HG03469 (cell line): ENCODE results near the gene TGM6.
A peak's percentile ranks its signal among the peaks of the same experiment; 100 is the strongest.

Experiments
- ATAC-seq: cut with Tn5 transposase; IDR thresholded peaks from one replicate; pipeline ENCODE4 v1.9.1; 2021; ENCODE audit warnings: mild to moderate bottlenecking, moderate library complexity, moderate number of reproducible peaks; ENCODE audit not compliant: unreplicated experiment

The TGM6 gene

DNA sequence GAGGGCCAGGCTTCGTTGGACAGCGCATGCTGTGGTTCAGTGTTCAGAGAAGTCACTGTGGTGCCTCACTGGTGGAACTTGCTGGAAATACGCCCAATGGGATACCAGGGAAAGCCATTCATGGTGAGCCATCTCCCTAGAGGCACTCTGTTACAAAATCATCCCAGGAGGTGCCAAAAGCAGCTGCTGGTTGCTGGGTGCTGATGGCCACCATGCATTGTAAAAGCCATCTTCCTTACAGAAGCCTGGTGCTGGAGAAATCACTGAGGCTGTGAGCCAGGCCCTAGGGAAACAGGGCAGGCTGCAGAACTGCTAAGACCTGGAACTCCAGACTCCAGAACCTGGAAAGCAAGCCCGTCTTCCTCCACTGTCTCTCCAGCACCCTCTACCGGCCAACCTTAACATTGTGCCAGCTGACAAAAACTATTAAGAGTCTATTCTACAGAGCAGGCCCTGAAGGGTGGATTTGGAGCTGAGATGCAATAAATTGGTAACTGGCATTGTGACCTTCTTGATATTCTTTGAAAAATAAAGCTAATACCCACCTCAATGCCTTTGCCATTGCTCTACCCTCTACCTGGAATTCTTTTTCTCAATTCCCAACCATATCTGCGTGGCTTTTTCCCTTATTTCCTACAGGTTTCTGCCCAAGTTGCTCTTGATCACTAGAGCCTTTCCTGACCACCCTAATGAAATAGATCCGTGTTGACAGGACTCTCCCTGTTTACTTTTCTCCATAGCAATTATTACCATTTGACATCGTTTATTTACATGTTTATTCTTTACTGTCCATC is 71.4 kb downstream of the TGM6 start:
- no peak for ATAC-seq

DNA sequence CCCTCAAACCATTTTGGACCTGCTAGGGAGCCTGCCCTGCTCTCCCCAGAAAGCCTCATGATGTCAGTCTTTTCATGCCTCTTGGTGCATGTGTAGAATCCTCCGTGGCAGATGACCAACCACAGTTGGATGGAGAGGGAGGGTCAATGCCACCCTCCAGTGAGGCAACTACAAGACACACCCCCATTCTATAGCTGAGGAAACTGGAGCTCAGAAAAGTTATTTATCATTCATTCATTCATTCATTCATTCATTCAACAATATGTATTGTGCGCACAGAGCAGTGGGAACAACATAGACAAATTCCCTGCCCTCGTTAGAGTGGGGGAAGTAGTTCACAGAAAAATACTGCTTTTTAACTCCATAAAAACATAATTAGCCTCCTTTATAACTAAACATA is 73.1 kb downstream of the TGM6 start:
- ATAC-seq = no peak

DNA sequence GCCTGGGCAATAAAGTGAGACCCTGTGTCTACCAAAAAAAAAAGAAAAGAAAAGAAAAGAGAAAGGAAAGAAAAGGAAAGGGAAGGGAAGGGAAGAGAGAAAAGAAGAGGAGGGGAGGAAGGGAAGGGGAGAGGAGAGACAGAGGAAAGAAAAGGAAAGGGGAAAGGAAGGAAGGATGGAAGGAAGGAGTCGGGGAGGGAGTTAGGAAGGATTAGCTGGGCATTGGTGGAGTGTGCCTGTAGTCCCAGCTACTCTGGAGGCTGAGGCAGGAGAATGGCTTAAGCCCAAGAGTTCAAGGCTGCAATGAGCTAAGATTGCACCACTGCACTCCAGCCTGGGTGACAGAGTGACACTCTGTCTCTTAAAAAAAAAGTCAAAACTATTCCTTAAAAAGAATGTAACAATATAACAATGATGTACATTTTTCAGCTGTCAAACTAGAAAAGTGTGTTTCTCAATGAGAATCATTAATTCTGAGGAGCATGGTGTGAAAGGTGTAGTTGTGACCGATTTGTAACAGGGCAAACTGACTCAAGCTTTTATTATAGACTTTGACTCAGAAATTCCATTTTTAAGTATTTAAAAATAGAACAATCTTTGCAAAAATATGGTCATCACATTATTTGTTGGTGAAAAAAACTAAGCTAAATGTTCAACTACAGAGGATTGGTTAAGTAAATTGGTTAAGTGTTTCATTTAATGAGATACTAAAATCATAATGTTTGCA is 75.2 kb downstream of the TGM6 start:
- no peak for ATAC-seq

DNA sequence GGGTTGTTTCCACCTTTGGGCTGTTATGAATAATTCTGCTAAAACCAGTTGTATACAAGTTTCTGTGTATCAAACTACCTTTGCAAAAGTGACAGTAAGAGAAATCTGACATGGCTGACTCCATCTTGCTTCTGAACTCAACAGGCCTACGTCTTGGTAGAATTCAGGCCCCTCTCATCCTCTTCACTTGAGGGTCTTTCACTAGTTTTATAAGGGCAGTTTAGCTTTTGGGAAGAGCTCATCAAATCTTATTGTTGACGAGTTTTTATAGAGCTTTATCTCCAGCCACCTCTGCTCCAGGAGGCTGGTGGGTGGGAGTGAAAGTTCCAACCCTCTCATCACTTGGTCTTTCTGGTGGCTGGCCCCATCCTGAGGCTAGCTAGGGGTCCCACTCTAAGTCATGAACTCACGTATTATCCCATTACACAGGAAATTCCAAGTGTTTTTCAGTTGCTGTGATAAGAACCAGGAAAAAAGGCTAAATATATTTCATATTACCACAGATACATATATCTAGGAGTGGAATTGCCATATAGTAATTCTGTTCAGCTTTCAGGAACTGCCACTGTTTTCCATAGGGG is 78.3 kb downstream of the TGM6 start:
- no peak for ATAC-seq

DNA sequence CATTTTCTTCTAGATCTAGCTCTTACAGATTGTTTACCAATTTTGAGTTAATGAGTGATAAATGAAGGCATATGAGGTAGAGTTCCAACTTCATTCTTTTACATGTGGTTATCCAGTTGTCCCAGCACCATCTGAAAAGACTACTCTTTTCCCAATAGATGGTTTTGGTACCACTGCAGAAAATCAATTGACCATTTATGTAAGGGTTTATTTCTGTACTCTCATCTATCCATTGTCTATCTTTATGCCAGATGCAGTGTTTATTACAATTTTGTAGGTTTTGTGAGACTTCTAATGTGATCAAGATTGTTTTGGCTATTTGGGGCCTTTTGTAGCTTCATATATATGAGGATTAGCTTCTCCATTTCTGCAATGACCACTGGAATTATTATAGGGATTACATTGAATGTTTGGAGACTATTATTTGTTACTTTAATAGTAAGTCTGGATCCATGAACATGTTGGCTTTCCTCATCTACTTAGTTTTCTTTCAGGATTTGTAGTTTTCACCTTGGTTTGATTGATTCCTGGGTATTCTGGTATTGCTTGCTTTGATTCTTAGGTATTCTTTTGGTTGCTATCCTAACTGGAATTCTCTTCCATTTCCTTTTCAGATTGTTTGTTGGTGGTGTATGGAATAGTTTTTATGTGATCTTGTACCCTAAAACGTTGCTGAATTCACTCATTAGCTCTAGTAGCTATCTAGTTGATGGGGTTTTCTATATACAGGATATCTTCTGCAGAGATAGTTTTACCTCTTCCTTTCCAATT is 79.5 kb downstream of the TGM6 start:
- ATAC-seq = no peak

DNA sequence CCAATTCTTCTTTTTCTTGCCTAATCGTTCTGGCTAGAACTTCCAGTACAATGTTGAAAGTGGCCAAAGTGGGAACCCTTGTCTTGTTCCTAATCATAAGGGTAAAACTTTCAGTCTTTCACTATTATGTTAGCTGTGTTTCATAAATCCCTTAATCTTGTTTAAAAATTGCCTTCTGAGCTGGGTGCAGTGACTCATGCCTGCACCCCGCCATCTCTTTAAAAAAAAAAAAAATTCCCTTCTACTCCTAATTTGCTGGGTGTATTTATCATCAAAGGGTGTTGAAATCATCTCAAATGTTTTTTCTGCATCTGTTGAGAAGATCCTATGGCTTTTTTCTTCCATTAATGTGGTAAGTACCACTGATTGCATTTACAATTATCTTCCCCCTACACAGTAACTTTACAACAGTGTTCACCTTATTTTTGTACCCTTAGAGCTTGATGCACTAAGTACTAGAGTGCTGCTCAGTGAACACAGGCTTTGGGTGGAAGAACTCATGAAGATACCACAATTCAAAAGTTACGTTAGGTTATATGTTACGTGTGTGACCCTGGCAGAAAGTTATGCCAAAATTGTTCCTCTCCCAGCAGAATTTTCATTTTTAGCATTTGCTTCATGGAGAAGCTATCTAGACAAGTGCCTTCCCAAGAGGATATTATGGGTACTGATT is 80.2 kb downstream of the TGM6 start:
- no peak for ATAC-seq

DNA sequence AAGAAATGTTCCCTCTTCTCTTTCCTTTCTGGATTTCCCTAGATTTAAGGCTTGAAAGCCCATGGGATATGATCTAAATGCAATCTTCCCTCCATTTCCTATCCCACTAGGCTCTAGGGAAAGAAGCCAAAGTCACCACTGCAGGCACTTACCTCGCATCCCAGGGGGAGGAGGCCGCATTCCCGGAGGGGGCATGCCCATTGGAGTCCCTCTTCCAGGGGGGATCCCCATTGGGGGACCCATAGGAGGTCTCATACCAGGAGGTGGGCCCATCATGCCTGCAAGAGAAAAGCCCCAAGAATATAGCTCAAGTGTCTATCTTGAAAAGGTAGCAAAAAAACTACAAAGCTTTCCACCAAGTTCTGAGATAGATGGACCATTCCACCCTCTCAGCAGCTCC is 81.8 kb downstream of the TGM6 start:
- ATAC-seq = no peak

DNA sequence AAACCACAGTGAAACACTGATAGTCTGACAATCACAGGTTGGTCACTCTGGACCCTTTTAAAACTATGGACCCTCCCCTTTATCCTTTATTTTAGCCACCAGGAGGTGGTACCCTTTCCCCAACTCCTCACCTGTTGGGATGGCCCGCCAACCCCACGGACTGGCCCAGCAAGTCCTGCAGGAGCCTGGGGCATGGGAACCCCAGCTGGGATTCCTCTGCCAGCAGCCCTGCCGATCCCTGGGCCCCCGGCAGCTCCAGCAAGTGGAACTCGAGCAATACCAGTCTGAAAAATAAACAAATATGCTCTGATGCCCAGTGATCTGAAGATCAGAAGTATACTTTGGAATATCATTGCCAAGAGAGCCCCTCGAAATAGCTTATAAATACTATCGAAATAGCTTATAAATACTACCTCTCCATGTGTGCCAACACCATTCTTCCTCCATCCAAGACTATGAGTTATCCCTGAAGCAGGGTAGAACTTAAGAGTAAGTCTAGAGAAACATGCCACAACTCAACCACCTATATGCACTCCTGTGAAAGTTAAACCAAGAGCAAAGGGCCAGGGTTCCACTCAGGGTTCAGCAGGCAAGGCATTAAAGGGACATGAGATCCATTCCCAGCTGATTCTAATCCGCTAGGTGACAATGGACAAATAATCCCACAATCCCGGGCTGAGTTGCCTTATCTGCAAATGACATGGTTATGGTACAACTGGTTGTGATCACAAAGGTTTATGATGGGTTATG is 83.1 kb downstream of the TGM6 start:
- ATAC-seq = no peak

DNA sequence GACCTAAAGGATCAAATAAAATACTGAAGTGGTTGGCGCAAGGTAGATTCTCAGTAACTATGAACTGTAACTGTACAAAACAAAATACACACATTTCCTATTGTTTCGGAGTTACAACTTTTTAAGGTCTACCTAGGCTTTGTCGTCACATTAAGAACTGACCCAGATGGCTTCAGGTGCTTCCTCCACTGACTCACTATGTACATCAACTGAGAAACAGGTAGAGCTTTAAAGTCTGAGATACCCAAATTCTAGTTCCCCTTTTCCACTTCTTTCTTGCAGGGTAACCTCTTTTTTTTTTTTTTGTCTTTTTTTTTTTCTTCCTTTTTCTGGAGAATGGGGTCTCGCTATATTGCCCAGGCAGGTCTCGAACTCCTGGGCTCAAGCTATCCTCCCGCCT is 84.4 kb downstream of the TGM6 start:
- no peak for ATAC-seq

DNA sequence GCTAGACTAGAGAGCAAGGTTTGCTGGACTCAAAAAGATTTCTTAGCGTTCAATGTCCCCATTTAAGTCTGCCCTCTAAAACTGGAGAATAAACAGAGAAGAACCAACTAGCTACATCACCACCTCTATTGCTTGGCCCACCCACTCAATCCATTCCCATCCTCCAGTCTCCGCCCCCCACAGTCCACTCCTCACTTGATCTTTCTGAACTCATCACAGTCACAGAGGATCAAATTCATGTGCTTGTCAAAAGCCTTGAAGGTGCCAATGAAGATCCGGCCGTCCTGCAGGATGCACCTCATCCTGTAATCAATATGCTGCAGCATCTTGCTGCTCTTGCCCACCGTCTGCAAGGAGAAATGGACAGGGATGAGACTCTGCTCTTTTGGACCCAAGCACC is 86.7 kb downstream of the TGM6 start:
- ATAC-seq = no peak

DNA sequence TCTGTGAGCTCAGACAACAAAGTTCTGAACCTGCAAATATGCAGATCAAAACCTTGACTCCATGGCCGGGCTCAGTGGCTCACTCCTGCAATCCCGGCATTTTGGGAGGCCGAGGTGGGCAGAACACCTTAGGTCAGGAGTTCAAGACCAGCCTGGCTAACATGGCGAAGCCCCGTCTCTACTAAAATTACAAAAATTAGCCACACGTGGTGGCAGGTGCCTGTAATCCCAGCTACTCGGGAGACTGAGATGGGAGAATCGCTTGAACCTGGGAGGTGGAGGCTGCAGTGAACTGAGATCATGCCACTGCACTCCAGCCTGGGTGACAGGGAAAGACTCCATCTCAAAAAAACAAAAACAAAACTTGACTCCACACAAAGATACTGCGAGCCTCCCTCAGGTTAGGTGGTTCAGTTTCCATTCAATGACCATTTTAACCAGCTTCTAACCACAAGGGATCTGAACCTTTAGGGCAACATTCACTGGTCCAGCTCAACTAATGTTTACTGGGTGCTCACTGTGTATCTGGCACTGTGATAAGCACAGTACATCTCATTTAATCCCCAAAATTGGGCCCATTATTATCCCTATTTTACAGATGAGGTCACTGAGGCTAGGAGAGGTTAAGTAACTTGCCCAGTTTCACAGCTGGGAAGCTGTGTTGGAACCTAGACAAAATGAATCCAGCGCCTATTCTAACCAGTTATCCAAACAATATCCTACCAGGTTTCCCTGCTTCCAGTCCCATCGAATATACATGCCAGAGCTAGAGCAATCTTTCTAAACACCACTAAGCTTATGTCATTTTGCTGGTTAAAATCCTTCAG is 88.1 kb downstream of the TGM6 start:
- no peak for ATAC-seq

DNA sequence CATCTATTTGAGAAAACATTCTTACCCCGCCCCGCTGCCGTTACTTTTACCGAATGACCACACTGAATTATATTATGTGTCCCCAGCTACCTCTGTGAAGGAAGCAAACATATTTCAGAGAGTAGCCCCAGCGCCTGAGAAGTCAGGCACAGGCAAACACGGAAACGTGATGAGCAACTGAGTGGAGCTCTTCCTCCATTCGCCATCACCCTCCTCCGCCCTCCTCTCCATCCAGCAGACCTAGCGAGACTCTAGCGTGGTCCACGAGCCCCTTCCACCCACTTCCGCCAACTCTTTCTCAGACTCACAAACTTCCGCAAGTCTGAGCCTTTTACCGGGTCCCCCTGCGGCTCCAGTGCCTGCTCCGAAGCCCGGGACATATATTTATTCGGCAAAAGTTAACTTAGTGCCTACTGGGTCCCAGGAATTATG is 89.3 kb downstream of the TGM6 start:
- no peak for ATAC-seq

DNA sequence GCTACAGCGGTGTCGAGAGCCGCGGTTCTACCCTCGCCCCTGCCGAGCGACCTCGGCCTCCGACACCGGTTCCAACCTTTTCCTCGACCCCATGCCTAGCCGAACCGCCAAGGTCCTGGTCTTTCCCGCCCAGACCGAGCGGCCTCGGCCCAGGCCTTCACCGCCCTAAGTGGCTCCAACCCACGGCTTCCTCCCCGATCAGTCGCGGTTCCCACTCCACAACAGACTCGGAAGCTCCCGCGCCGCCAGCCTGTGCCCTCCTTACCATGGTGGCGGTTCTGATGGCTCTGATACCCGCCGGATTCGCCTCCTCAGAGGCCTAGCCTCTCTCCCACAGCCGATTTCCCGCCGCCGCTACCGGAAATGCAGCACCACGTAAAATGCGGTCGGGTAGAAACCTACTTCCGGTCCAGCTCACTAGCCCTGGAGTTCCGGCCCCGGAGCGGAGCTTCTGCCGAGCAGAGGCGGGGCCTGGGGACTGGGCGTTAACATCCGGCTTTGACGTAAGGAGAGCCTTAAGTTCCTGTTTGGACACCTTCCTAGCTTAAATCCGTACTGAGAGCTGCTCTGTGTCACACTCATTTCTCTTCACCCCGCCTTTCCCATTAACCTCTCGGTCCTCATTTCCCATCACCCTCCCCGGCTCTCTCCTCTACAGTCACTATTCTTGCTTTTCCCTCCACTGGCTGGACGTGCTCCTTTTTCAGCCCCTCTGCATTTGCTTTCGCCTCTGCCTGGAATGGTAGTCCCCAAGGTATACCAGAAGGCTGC is 89.9 kb downstream of the TGM6 start, which contains the start of gene SNRPB:
TSS of gene SNRPB (minus strand) at position 367 of the 771 bp plus-strand sequence. CDS start at position 268, 99 bp downstream.
- ATAC-seq = peak; percentile 90

DNA sequence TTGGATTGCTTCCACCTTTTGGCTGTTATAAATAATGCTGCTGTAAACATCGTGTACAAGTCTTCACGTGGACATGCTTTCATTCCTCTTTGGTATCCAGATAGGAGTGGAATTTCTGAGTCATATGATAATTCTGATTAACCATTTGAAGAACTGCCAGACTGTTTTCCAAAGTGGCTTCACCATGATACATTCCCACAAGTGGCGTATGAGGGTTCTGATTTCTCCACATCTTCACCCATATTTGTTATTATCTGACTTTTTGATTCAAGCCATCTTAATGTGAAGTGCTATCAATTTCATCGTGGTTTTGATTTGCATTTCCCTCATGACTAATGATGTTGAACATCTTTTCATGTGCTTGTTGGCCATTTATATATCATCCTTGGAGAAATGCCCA is 92.8 kb downstream of the TGM6 start:
- no peak for ATAC-seq

DNA sequence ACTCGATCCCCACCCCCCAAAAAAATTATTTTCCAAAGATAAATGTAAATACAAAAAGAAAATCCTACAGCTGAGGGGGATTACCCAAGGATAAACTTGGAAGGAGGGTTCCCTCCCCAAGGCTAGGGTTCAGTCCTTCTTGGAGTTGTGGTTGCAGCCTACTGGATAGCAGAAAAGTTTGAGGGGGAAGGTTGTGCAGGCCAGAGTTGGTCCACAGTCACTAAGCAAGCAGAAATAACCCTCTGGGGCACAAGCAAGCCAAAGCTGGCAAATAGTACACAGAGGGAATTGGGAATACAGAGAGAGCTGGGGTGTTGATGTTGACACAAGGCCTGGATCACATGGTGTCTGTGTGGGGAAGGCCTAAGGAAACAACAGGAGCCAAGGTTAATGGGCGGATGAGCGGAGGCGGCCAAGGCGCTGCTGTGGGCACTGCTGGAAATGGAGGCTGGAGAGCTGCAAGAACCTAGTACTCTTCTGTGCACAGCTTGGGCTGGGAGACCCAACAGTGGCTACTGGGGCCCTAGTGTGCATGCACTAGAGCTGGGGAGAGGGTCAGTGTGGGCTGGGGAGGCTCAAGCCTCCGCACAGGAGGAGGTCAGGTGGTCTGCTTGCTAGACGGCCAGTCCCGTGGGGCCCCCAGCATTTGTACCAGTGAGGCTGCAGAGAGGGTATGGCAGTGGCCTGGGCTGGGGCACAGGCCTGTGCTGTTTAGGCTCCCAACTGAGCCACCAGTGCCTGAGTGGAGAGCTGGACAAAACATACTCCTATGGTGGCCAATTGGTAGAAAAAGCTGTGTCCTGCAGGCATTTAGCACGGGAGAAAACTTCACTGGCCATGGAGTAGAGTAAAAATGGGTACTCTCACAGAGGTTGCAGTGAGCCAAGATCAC is 95.4 kb downstream of the TGM6 start:
- no peak for ATAC-seq

DNA sequence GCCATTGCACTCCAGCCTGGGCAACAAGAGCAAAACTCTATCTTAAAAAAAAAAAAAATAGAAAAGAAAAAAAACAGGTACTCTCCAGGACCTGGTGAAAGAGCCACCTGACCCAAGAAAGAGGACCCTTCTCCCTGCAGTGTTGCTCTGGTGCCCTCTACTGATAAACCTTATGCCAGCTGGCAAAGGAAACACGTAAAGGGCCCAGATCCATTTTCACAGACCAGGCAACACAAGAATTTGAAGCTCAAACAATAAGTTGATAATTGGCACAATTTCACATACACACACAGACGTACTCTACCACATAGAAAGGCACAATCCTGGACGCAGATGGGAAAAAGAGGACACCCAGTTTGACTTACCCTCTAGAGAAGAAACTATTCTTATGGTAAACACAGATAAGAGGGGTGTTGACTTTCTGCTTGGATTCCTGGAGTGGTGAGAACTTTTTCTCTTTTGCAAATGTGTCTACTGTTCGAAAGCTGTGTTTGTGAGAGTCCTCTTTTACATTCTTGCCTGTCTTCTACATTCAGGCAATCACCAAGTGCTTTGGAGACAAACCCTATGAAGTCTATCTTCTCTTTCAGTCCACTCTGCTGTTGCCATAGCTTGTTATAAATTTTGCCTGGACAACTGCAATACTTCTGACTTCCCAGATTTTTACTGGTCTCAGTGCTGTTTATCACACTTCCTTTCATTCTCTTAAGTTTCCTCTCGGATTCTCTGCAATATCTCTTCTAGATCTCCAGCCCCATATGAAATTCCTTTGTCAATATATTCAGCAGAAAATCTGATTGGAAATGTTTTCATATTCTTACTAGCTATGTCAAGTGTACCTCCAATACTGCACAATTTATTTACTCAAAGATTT is 96.3 kb downstream of the TGM6 start:
- no peak for ATAC-seq
